GM13976 (cell line): ENCODE data around the gene BZW1.

ENCODE experiments used
- DNase-seq: peaks from one replicate; pipeline ENCODE4 v3.0.0; 2012; ENCODE audit warnings: low spot score
- CTCF ChIP-seq: IDR thresholded peaks from 2 replicates; pipeline ENCODE4 v1.5.1; 2012; ENCODE audit warnings: borderline replicate concordance, mild to moderate bottlenecking; ENCODE audit not compliant: insufficient read depth; ENCODE audit errors: extremely low read depth, missing control alignments, control extremely low read depth
- in situ Hi-C: fragments of 300-500 bp; cut with MboI; formaldehyde crosslinking; loops from one replicate; pipeline ENCODE4 v1.12.0; 2022; ENCODE audit warnings: low sequenced_read_pairs, mixed read lengths, inconsistent platforms; ENCODE audit not compliant: unreplicated experiment

Gene BZW1

GRCh38 chr2:200845669-200846325 is 34.1 kb downstream of the BZW1 start:
- in situ Hi-C loops: no loop called here
- no peak for TF ChIP-seq CTCF
- DNase-seq: no peak

- TF ChIP-seq CTCF: no peak
- in situ Hi-C loops: no loop called here
- DNase-seq: no peak
Observed at GRCh38 chr2:200847269-200847668, 35.6 kb downstream of the BZW1 start.

- no peak for DNase-seq
- in situ Hi-C loops: no loop called here
- TF ChIP-seq CTCF: no peak
Observed at GRCh38 chr2:200847939-200848338, 36.2 kb downstream of the BZW1 start.

GRCh38 chr2:200850512-200851256 is 39.0 kb downstream of the BZW1 start:
- DNase-seq: no peak
- in situ Hi-C loops: no loop called here
- TF ChIP-seq CTCF: no peak

GRCh38 chr2:200851398-200852248 is 39.9 kb downstream of the BZW1 start:
- no peak for DNase-seq
- no peak for TF ChIP-seq CTCF
- in situ Hi-C loops: no loop called here

- no peak for TF ChIP-seq CTCF
- DNase-seq: no peak
- in situ Hi-C loops: no loop called here
Observed at GRCh38 chr2:200852605-200853004, 40.9 kb downstream of the BZW1 start.
